HCT116 (cell line): ENCODE data around the gene HMG20A. TPM values are rescaled to one million over a fixed set of nuclear protein-coding genes. Genes with fewer than 3 reads are reported as not detected.

Source experiments
- ATAC-seq: fragments of 200-7000 bp; cut with Tn5 transposase; 2 replicates; pipeline ENCODE4 v1.9.1; 2020; ENCODE audit warnings: mild to moderate bottlenecking, moderate library complexity
- BruUV-seq: library from RNA; stranded (reverse); fragments of 400-500 nt; replicated peaks from 2 replicates; lab custom pipeline; 2021; lab: Mats Ljungman, UMichigan
- CTCF ChIA-PET: fragments of 300-600 bp; sonication (Branson Sonifier 250); formaldehyde crosslinking; loops from one replicate; lab custom pipeline; 2021; ENCODE audit warnings: antibody characterized with exemption; lab: Charles Lee
- POLR2A ChIA-PET: fragments of 300-600, 350-600 bp; sonication (Branson Sonifier 250); formaldehyde crosslinking; loops from one replicate; lab custom pipeline; 2021; ENCODE audit warnings: antibody characterized with exemption; lab: Charles Lee
- RAD21 ChIA-PET, 2 experiments: fragments of 300-600 bp; sonication (Branson Sonifier 250); formaldehyde crosslinking; loops; one replicate each; lab custom pipeline; 2023; ENCODE audit warnings: low total read pairs in 2 of 2; ENCODE audit not compliant: uncharacterized antibody in 2 of 2, unreplicated experiment in 2 of 2, low non-redundant PET in 1 of 2; lab: Charles Lee
- DNase-seq: peaks from one replicate; pipeline ENCODE4 v3.0.0-alpha.2; 2010; ENCODE audit warnings: low read depth, low spot score
- H2AFZ ChIP-seq: fragments of 200-600 bp; shearing (Covaris generic), sonication (generic); 2 replicates; pipeline ENCODE4 v1.6.1; 2017; ENCODE audit warnings: low read depth, mixed run types, mixed read lengths, antibody characterized with exemption, low read length; ENCODE audit not compliant: poor library complexity, severe bottlenecking
- H3K27ac ChIP-seq: 2 replicates; pipeline ENCODE4 v1.5.1; 2012; ENCODE audit warnings: low read depth, low read length
- H3K27me3 ChIP-seq: fragments of 200-600 bp; sonication (generic); 2 replicates; pipeline ENCODE4 v1.6.1; 2016; ENCODE audit warnings: mixed run types, low read length, mixed read lengths; ENCODE audit not compliant: insufficient read depth
- H3K36me3 ChIP-seq, 2 experiments: fragments of 200-500 bp in 1 of 2; fragments of 200-600 bp in 1 of 2; sonication (Bioruptor generic) in 1 of 2; sonication (generic) in 1 of 2; 2 replicates each; pipeline versions ENCODE4 v1.5.1 to v1.6.1; 2014 to 2016; ENCODE audit warnings: low read length in 2 of 2, inconsistent platforms in 1 of 2, mixed read lengths in 1 of 2, mixed run types in 1 of 2; ENCODE audit not compliant: insufficient read depth in 2 of 2, control insufficient read depth in 1 of 2
- H3K4me1 ChIP-seq, 2 experiments: fragments of 200-600 bp in 1 of 2; sonication (generic) in 1 of 2; 2 replicates each; pipeline versions ENCODE4 v1.5.1 to v1.6.1; 2012 to 2017; ENCODE audit warnings: low read length in 2 of 2, inconsistent platforms in 1 of 2, mild to moderate bottlenecking in 1 of 2, mixed read lengths in 1 of 2, mixed run types in 1 of 2, moderate library complexity in 1 of 2; ENCODE audit not compliant: insufficient read depth in 2 of 2, control insufficient read depth in 1 of 2
- H3K4me2 ChIP-seq: fragments of 200-600 bp; sonication (generic); 2 replicates; pipeline ENCODE4 v1.6.1; 2017; ENCODE audit warnings: mixed run types, low read length, mixed read lengths
- H3K4me3 ChIP-seq, 2 experiments: fragments of 200-600 bp in 1 of 2; sonication (generic) in 1 of 2; replicated peaks in 1 of 2; 2 replicates each; pipeline ENCODE4 v1.5.1; 2011 to 2016; ENCODE audit warnings: low read length in 2 of 2, control low read depth in 1 of 2, low read depth in 1 of 2, mild to moderate bottlenecking in 1 of 2, mixed read lengths in 1 of 2, mixed run types in 1 of 2
- H3K79me2 ChIP-seq: fragments of 200-600 bp; sonication (generic); 2 replicates; pipeline ENCODE4 v1.6.1; 2017; ENCODE audit warnings: mild to moderate bottlenecking, mixed run types, low read length, moderate library complexity, mixed read lengths; ENCODE audit not compliant: insufficient read depth
- H3K9ac ChIP-seq: fragments of 200-600 bp; sonication (generic); 2 replicates; pipeline ENCODE4 v1.6.1; 2016; ENCODE audit warnings: low read length, mixed read lengths
- H3K9me2 ChIP-seq: fragments of 200-600 bp; sonication (generic), shearing (Covaris generic); 2 replicates; pipeline ENCODE4 v1.6.1; 2017; ENCODE audit warnings: mixed run types, mild to moderate bottlenecking, moderate library complexity; ENCODE audit not compliant: insufficient read depth
- H3K9me3 ChIP-seq, 2 experiments: fragments of 200-500 bp in 1 of 2; fragments of 200-600 bp in 1 of 2; sonication (Bioruptor generic) in 1 of 2; sonication (generic) in 1 of 2; 2 replicates each; pipeline ENCODE4 v1.6.1; 2014 to 2017; ENCODE audit warnings: low read length in 2 of 2, mixed read lengths in 2 of 2, inconsistent platforms in 1 of 2, low read depth in 1 of 2, mild to moderate bottlenecking in 1 of 2, mixed run types in 1 of 2, moderate library complexity in 1 of 2; ENCODE audit not compliant: control insufficient read depth in 1 of 2, insufficient read depth in 1 of 2
- H4K20me1 ChIP-seq: fragments of 200-600 bp; sonication (generic), shearing (Covaris generic); 2 replicates; pipeline ENCODE4 v1.6.1; 2017; ENCODE audit warnings: mixed run types, mild to moderate bottlenecking, moderate library complexity; ENCODE audit not compliant: insufficient read depth
- EGR1 ChIP-seq: IDR thresholded peaks from 2 replicates; pipeline ENCODE4 v1.6.1; 2012; ENCODE audit warnings: low read depth
- EZH2phosphoT487 ChIP-seq: fragments of 200-600 bp; IDR thresholded peaks from 2 replicates; pipeline ENCODE4 v1.6.1; 2018; ENCODE audit warnings: antibody characterized with exemption, borderline replicate concordance
- FOSL1 ChIP-seq: IDR thresholded peaks from 2 replicates; pipeline ENCODE4 v1.6.1; 2012; ENCODE audit warnings: low read depth
- JUND ChIP-seq: IDR thresholded peaks from 2 replicates; pipeline ENCODE4 v1.6.1; 2012
- RAD21 ChIP-seq: IDR thresholded peaks from 2 replicates; pipeline ENCODE4 v1.6.1; 2012; ENCODE audit warnings: low read depth, mild to moderate bottlenecking
- SP1 ChIP-seq: IDR thresholded peaks from 2 replicates; pipeline ENCODE4 v1.6.1; 2012; ENCODE audit warnings: low read depth
- SRF ChIP-seq: IDR thresholded peaks from 2 replicates; pipeline ENCODE4 v1.6.1; 2012; ENCODE audit warnings: low read depth
- intact Hi-C: fragments of 100-400 bp; cut with micrococcal nuclease; formaldehyde crosslinking; loops from 2 replicates; pipeline ENCODE4 v1.10.0; 2022
- total RNA-seq: library from RNA; stranded (reverse); gene quantifications from one replicate; pipeline ENCODE4 v1.2.1, GENCODE V29; 2021; ENCODE audit not compliant: unreplicated experiment
- TF ChIP-seq, protein P1 (sequence below): IDR thresholded peaks from 2 replicates; pipeline ENCODE4 v1.6.1; 2012; ENCODE audit warnings: low read depth
- TF ChIP-seq, protein P2 (sequence below): IDR thresholded peaks from 2 replicates; pipeline ENCODE4 v1.6.1; 2012

The HMG20A gene
- total RNA-seq, 1 experiment from 2014 or later: 37.7 TPM

- TF ChIP-seq, protein P1, sequence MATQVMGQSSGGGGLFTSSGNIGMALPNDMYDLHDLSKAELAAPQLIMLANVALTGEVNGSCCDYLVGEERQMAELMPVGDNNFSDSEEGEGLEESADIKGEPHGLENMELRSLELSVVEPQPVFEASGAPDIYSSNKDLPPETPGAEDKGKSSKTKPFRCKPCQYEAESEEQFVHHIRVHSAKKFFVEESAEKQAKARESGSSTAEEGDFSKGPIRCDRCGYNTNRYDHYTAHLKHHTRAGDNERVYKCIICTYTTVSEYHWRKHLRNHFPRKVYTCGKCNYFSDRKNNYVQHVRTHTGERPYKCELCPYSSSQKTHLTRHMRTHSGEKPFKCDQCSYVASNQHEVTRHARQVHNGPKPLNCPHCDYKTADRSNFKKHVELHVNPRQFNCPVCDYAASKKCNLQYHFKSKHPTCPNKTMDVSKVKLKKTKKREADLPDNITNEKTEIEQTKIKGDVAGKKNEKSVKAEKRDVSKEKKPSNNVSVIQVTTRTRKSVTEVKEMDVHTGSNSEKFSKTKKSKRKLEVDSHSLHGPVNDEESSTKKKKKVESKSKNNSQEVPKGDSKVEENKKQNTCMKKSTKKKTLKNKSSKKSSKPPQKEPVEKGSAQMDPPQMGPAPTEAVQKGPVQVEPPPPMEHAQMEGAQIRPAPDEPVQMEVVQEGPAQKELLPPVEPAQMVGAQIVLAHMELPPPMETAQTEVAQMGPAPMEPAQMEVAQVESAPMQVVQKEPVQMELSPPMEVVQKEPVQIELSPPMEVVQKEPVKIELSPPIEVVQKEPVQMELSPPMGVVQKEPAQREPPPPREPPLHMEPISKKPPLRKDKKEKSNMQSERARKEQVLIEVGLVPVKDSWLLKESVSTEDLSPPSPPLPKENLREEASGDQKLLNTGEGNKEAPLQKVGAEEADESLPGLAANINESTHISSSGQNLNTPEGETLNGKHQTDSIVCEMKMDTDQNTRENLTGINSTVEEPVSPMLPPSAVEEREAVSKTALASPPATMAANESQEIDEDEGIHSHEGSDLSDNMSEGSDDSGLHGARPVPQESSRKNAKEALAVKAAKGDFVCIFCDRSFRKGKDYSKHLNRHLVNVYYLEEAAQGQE: no peak
- TF ChIP-seq FOSL1: no peak
Observed at GRCh38 chr15:77456746-77457145, 36.1 kb downstream of the HMG20A start (continued).

DNA sequence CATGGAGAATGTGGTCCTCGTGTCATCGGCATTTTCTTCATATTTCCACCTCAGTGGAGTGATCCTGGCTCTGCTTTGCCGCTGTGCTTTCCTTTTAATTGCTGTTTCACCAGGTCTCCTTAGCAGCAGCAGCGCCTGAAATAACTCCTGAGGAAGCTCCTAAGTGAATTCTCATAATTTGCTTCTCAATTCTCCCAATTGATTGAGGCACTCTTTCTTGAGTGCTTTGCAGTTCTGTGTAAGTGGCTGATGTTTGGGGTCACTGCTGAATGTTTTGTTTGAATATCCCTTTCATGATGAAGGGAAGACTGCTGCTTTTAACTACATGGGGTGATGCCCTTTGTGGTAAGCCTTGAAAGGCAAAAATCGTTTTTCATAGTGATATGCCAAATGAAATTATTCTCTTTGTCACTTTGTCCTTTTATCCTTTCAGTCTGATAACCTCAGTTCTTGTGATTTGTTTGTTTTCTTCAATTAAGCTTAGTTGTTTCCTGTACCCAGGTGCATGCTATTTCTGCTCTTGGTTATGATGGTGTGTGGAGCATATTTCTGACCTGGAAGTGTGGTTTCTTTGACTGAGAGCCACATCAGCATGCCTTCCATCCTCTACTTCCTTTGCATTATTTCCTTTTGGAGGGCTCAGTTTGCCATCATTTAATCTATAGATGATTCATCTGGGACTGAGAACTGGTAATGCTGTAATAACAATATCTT is 36.7 kb downstream of the HMG20A start:
- no peaks in the 10 kb centered on the region for H3K27me3 ChIP-seq
- ATAC-seq: peak; percentile 27; the same call in 1 of the 2 replicates
- no peak overlapping the region for H3K4me2 ChIP-seq
- no peak for DNase-seq
- TF ChIP-seq SRF (no peak), EGR1 (no peak), EZH2phosphoT487 (no peak), SP1 (no peak), RAD21 (no peak), JUND (no peak)
- TF ChIP-seq, protein P2, sequence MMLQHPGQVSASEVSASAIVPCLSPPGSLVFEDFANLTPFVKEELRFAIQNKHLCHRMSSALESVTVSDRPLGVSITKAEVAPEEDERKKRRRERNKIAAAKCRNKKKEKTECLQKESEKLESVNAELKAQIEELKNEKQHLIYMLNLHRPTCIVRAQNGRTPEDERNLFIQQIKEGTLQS: no peak
- TF ChIP-seq, protein P1: no peak
- TF ChIP-seq, all 23 proteins: peak for 0
- BruUV-seq: no TSS peak
- POLR2A ChIA-PET: no interaction called here
- CTCF ChIA-PET: no interaction called here
- Histone ChIP-seq H3K27ac (no peak overlapping the region), H3K9ac (no peak overlapping the region), H3K9me2 (no peaks in the 10 kb centered on the region), H3K4me1 (no peaks in the 10 kb centered on the region; a peak in 1 of 4 replicates), H3K4me3 (no peak overlapping the region), H4K20me1 (no peaks in the 10 kb centered on the region), H3K79me2 (no peaks in the 10 kb centered on the region), H3K36me3 (peaks cover 0 to 4% of the 10 kb centered on the region in 2 experiments; a peak in 1 of 4 replicates), H2AFZ (no peak overlapping the region), H3K9me3 (no peaks in the 10 kb centered on the region)
- RAD21 ChIA-PET: no interaction called here
- intact Hi-C loops: no loop called here
